ENCODE measurements around the gene PRKCE. TPM values are rescaled to one million over a fixed set of nuclear protein-coding genes. Genes with fewer than 3 reads are reported as not detected.

The PRKCE gene
- total RNA-seq, 1 experiment from 2014 or later, result 12.1 TPM

- peaks cover 7% of the 10 kb centered on the region for H3K36me3 Mint-ChIP-seq (ENCODE audit: insufficient read depth, unreplicated experiment)
Observed at GRCh38 chr2:45786836-45787357, 135.4 kb downstream of the PRKCE start.

GRCh38 chr2:45788401-45788800, 136.9 kb downstream of the PRKCE start:
- Mint-ChIP-seq H3K9me3 (ENCODE audit: unreplicated experiment) (no peaks in the 10 kb centered on the region), H3K27me3 (ENCODE audit: insufficient read depth, unreplicated experiment) (no peaks in the 10 kb centered on the region), H3K4me3 (ENCODE audit: unreplicated experiment) (no peak overlapping the region), H3K36me3 (ENCODE audit: insufficient read depth, unreplicated experiment) (peaks cover 7% of the 10 kb centered on the region), H3K4me1 (ENCODE audit: insufficient read depth, unreplicated experiment) (no peaks in the 10 kb centered on the region), H3K27ac (ENCODE audit: low read depth, unreplicated experiment) (no peak overlapping the region)
- intact Hi-C loops (cut with micrococcal nuclease), result no loop called here
- POLR2A ChIA-PET, result interaction anchor here (0.6 to 1.5 kb wide), 3 partner anchors 9 to 107 kb away, joined by 3 to 4 read pairs (median 3); no protein-coding TSS in a partner anchor
- DNase-seq (ENCODE audit: unreplicated experiment), result no peak
- BruUV-seq (replicated peaks), result no TSS peak
- TF ChIP-seq CTCF (IDR thresholded peaks at IDR 0.05; ENCODE audit: unreplicated experiment), result no peak
- CTCF ChIA-PET, result interaction anchor here (0.6 to 1.3 kb wide), 5 partner anchors 9 to 148 kb away, joined by 3 to 13 read pairs (median 3); no protein-coding TSS in a partner anchor

More at GRCh38 chr2:45786836-45787357, 135.4 kb downstream of the PRKCE start:
- Mint-ChIP-seq H3K9me3 (ENCODE audit: unreplicated experiment) (no peaks in the 10 kb centered on the region), H3K27ac (ENCODE audit: low read depth, unreplicated experiment) (no peak overlapping the region), H3K4me1 (ENCODE audit: insufficient read depth, unreplicated experiment) (no peaks in the 10 kb centered on the region), H3K4me3 (ENCODE audit: unreplicated experiment) (no peak overlapping the region), H3K27me3 (ENCODE audit: insufficient read depth, unreplicated experiment) (no peaks in the 10 kb centered on the region)
- DNase-seq (ENCODE audit: unreplicated experiment), result peak; percentile 16
- no TSS peak for BruUV-seq (replicated peaks)
- ChIA-PET POLR2A (no interaction called here), CTCF (interaction anchor here (1.1 to 1.3 kb wide), 2 partner anchors 8 to 21 kb away, joined by 3 to 7 read pairs; no protein-coding TSS in a partner anchor)
- intact Hi-C loops (cut with micrococcal nuclease), result no loop called here
- TF ChIP-seq CTCF (IDR thresholded peaks at IDR 0.05; ENCODE audit: unreplicated experiment), result no peak

GRCh38 chr2:45789317-45789716, 137.8 kb downstream of the PRKCE start:
- Mint-ChIP-seq H3K36me3 (ENCODE audit: insufficient read depth, unreplicated experiment) (peaks cover 7% of the 10 kb centered on the region), H3K27me3 (ENCODE audit: insufficient read depth, unreplicated experiment) (no peaks in the 10 kb centered on the region), H3K27ac (ENCODE audit: low read depth, unreplicated experiment) (no peak overlapping the region), H3K4me1 (ENCODE audit: insufficient read depth, unreplicated experiment) (no peaks in the 10 kb centered on the region), H3K9me3 (ENCODE audit: unreplicated experiment) (no peaks in the 10 kb centered on the region), H3K4me3 (ENCODE audit: unreplicated experiment) (no peak overlapping the region)
- intact Hi-C loops (cut with micrococcal nuclease), result no loop called here
- ChIA-PET POLR2A (interaction anchor here (1.2 to 1.4 kb wide), 2 partner anchors 16 to 36 kb away, joined by 3 to 4 read pairs; no protein-coding TSS in a partner anchor), CTCF (interaction anchor here (0.7 to 2.5 kb wide), 5 partner anchors 8 to 137 kb away, joined by 3 to 8 read pairs (median 5); no protein-coding TSS in a partner anchor)
- DNase-seq (ENCODE audit: unreplicated experiment), result no peak
- no TSS peak for BruUV-seq (replicated peaks)
- no peak for TF ChIP-seq CTCF (IDR thresholded peaks at IDR 0.05; ENCODE audit: unreplicated experiment)

- ChIA-PET CTCF (interaction anchor here (0.7 to 2.5 kb wide), 4 partner anchors 9 to 27 kb away, joined by 3 to 8 read pairs (median 6); no protein-coding TSS in a partner anchor), POLR2A (interaction anchor here (1.2 to 1.4 kb wide), 2 partner anchors 16 to 35 kb away, joined by 3 to 4 read pairs; no protein-coding TSS in a partner anchor)
- BruUV-seq (replicated peaks), result no TSS peak
- no peak for TF ChIP-seq CTCF (IDR thresholded peaks at IDR 0.05; ENCODE audit: unreplicated experiment)
- Mint-ChIP-seq H3K36me3 (ENCODE audit: insufficient read depth, unreplicated experiment) (peaks cover 7% of the 10 kb centered on the region), H3K9me3 (ENCODE audit: unreplicated experiment) (no peaks in the 10 kb centered on the region), H3K4me3 (ENCODE audit: unreplicated experiment) (no peak overlapping the region), H3K27ac (ENCODE audit: low read depth, unreplicated experiment) (no peak overlapping the region), H3K27me3 (ENCODE audit: insufficient read depth, unreplicated experiment) (no peaks in the 10 kb centered on the region), H3K4me1 (ENCODE audit: insufficient read depth, unreplicated experiment) (no peaks in the 10 kb centered on the region)
- DNase-seq (ENCODE audit: unreplicated experiment), result no peak
- intact Hi-C loops (cut with micrococcal nuclease), result no loop called here
Observed at GRCh38 chr2:45789961-45790723, 138.7 kb downstream of the PRKCE start.

Data from MCF 10A (cell line).